NCI-H1092 treated with DMSO at 0.1 percent for 48 hours (cell line): ENCODE results near the gene SAXO2.
"Not testable (repeated sequence)": the region's sequence is repeated elsewhere in the genome, so short reads cannot be mapped to it uniquely, and the experiment has no call there.

Source experiments
- DNase-seq: peaks from one replicate; lab custom pipeline; 2025; lab: John Stamatoyannopoulos, UW

Gene SAXO2

GRCh38 chr15:82314769-82315518 lies 52.3 kb downstream of the SAXO2 start:
- no peak for DNase-seq

GRCh38 chr15:82315519-82316246 lies 53.1 kb downstream of the SAXO2 start:
- DNase-seq, result no peak

GRCh38 chr15:82316247-82317090 lies 53.9 kb downstream of the SAXO2 start:
- DNase-seq, result not testable (repeated sequence)

GRCh38 chr15:82317091-82317489 lies 54.5 kb downstream of the SAXO2 start:
- DNase-seq, result no peak

- not testable (repeated sequence) for DNase-seq
Observed at GRCh38 chr15:82317516-82317915, 54.9 kb downstream of the SAXO2 start.

- DNase-seq, result not testable (repeated sequence)
Observed at GRCh38 chr15:82318281-82318680, 55.7 kb downstream of the SAXO2 start.

GRCh38 chr15:82319522-82320278 lies 57.1 kb downstream of the SAXO2 start:
- not testable (repeated sequence) for DNase-seq

GRCh38 chr15:82320861-82321260 lies 58.2 kb downstream of the SAXO2 start:
- not testable (repeated sequence) for DNase-seq

- DNase-seq, result not testable (repeated sequence)
Observed at GRCh38 chr15:82322488-82322887, 59.9 kb downstream of the SAXO2 start.

GRCh38 chr15:82324831-82325230 lies 62.2 kb downstream of the SAXO2 start:
- not testable (repeated sequence) for DNase-seq

GRCh38 chr15:82325646-82326045 lies 63.0 kb downstream of the SAXO2 start:
- DNase-seq, result not testable (repeated sequence)

GRCh38 chr15:82326896-82327295 lies 64.3 kb downstream of the SAXO2 start:
- not testable (repeated sequence) for DNase-seq

- DNase-seq, result not testable (repeated sequence)
Observed at GRCh38 chr15:82327372-82327771, 64.8 kb downstream of the SAXO2 start.

GRCh38 chr15:82329039-82329438 lies 66.4 kb downstream of the SAXO2 start:
- DNase-seq, result not testable (repeated sequence)

GRCh38 chr15:82330921-82331320 lies 68.3 kb downstream of the SAXO2 start:
- not testable (repeated sequence) for DNase-seq

- DNase-seq, result not testable (repeated sequence)
Observed at GRCh38 chr15:82331576-82332304, 69.1 kb downstream of the SAXO2 start.

- not testable (repeated sequence) for DNase-seq
Observed at GRCh38 chr15:82332711-82333602, 70.3 kb downstream of the SAXO2 start.

- not testable (repeated sequence) for DNase-seq
Observed at GRCh38 chr15:82333603-82334553, 71.3 kb downstream of the SAXO2 start.
